PC-9 (cell line): Measurements from ENCODE around the gene RTP2.

Experiments
- CTCF ChIP-seq: fragments of 200-600 bp; sonication (generic); conservative IDR thresholded peaks from 2 replicates; pipeline ENCODE4 v1.6.1; 2017; ENCODE audit warnings: mixed run types, antibody characterized with exemption, mild to moderate bottlenecking, moderate library complexity
- EZH2 ChIP-seq: fragments of 200-600 bp; sonication (generic); IDR thresholded peaks from 2 replicates; pipeline ENCODE4 v1.8.0; 2017; ENCODE audit warnings: antibody characterized with exemption, low read depth

DNA sequence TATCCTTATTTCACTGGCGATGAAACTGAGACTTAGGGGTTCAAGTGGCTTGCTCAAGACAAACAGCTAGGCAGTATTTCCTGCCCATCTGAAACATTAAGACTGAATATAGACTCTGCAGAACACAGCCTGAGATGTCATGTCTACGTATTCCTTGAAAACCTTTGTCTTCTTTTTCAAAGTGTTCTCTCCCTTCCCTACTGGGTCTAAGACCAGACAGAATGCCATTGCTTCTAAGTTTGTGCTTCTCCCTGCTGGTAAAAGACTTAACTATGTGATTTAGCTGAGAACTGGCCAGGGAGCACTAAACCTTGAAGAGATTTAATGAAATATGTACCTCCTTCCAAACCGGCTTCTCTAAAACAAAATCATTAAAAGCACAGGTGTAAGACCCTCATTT lies 33.0 kb upstream of the RTP2 start:
- TF ChIP-seq CTCF (no peak), EZH2 (no peak)
